GM12878 (cell line): ENCODE measurements around the gene MAGIX. TPM values are rescaled to one million over a fixed set of nuclear protein-coding genes. Genes with fewer than 3 reads are reported as not detected.
"Not testable (repeated sequence)": the region's sequence is repeated elsewhere in the genome, so short reads cannot be mapped to it uniquely, and the experiment has no call there.

Source experiments
- ATAC-seq: fragments of 200-7000 bp; cut with Tn5 transposase; 3 replicates; pipeline ENCODE4 v1.9.1; 2020; ENCODE audit warnings: mild to moderate bottlenecking, moderate library complexity
- BruUV-seq: library from RNA; stranded (reverse); fragments of 400-500 nt; replicated peaks from 2 replicates; lab custom pipeline; 2021; lab: Mats Ljungman, UMichigan
- CTCF ChIA-PET: fragments of 300-600 bp; sonication (Branson Sonifier 250); formaldehyde crosslinking; extraction: SDS; loops from one replicate; lab custom pipeline; 2021; ENCODE audit warnings: inconsistent platforms; lab: Yijun Ruan, JAX
- POLR2A ChIA-PET: fragments of 350-600 bp; formaldehyde crosslinking; extraction: SDS; loops from one replicate; lab custom pipeline; 2021; ENCODE audit warnings: inconsistent platforms; lab: Charles Lee
- RAD21 ChIA-PET: fragments of 300-600 bp; sonication (Branson Sonifier 250); formaldehyde crosslinking; loops from one replicate; lab custom pipeline; 2023; ENCODE audit warnings: antibody characterized with exemption; ENCODE audit not compliant: unreplicated experiment; lab: Charles Lee
- SMC1A ChIA-PET: fragments of 300-600 bp; sonication (Branson Sonifier 250); formaldehyde crosslinking; loops from one replicate; lab custom pipeline; 2023; ENCODE audit not compliant: unreplicated experiment, uncharacterized antibody; lab: Charles Lee
- DNase-seq: peaks from one replicate; pipeline ENCODE4 v3.0.0-alpha.2; 2011; ENCODE audit warnings: low read depth, low spot score
- FAIRE-seq: peaks from 3 replicates; lab custom pipeline; 2011; peaks lifted over from hg19 to GRCh38; lab: Jason Lieb, UNC
- H2AFZ ChIP-seq: 2 replicates; pipeline ENCODE4 v1.6.0; 2011; ENCODE audit warnings: low read depth, low read length, control low read depth; ENCODE audit not compliant: control insufficient read depth
- H3K27ac ChIP-seq: 2 replicates; pipeline ENCODE4 v1.5.1; 2011; ENCODE audit warnings: control low read depth; ENCODE audit not compliant: control insufficient read depth, insufficient read depth
- H3K27me3 ChIP-seq, 2 experiments: replicated peaks in 1 of 2; 2 replicates each; pipeline versions ENCODE4 v1.6.0 to v1.6.1; 2011; ENCODE audit warnings: low read length in 1 of 2; ENCODE audit not compliant: control insufficient read depth in 2 of 2, insufficient read depth in 2 of 2
- H3K36me3 ChIP-seq, 2 experiments: 2 replicates each; pipeline ENCODE4 v1.5.1; 2011; ENCODE audit warnings: low read length in 1 of 2; ENCODE audit not compliant: control insufficient read depth in 2 of 2, insufficient read depth in 2 of 2
- H3K4me1 ChIP-seq: 2 replicates; pipeline ENCODE4 v1.6.1; 2011; ENCODE audit warnings: mild to moderate bottlenecking, low read length, moderate library complexity, mixed read lengths; ENCODE audit not compliant: control insufficient read depth, insufficient read depth
- H3K4me2 ChIP-seq: 2 replicates; pipeline ENCODE4 v1.6.0; 2011; ENCODE audit warnings: control low read depth; ENCODE audit not compliant: control insufficient read depth, insufficient read depth
- H3K4me3 ChIP-seq: fragments of 200-600 bp; sonication (generic); 2 replicates; pipeline ENCODE4 v1.5.1; 2016
- H3K79me2 ChIP-seq: 2 replicates; pipeline ENCODE4 v1.6.0; 2011; ENCODE audit warnings: low read length; ENCODE audit not compliant: control insufficient read depth, insufficient read depth
- H3K9ac ChIP-seq: 2 replicates; pipeline ENCODE4 v1.8.0; 2011; ENCODE audit warnings: low read length, control low read depth, mixed read lengths; ENCODE audit not compliant: control insufficient read depth, insufficient read depth
- H3K9me3 ChIP-seq: replicated peaks from 3 replicates; pipeline ENCODE4 v1.5.1; 2011; ENCODE audit warnings: mild to moderate bottlenecking, low read length; ENCODE audit not compliant: control insufficient read depth, insufficient read depth
- H4K20me1 ChIP-seq: 2 replicates; pipeline ENCODE4 v1.6.0; 2011; ENCODE audit not compliant: control insufficient read depth, insufficient read depth
- GATAD2B ChIP-seq: fragments of 450-650 bp; conservative IDR thresholded peaks from 2 replicates; pipeline ENCODE4 v1.6.1; 2017; ENCODE audit warnings: low read depth, mild to moderate bottlenecking, moderate library complexity
- IKZF2 ChIP-seq, 2 experiments: fragments of 450-650 bp; IDR thresholded peaks; 2 replicates each; pipeline ENCODE4 v1.6.1; 2017; ENCODE audit warnings: mild to moderate bottlenecking in 2 of 2, moderate library complexity in 2 of 2
- JUNB ChIP-seq: IDR thresholded peaks from 2 replicates; pipeline ENCODE4 v1.6.1; 2016; ENCODE audit warnings: antibody characterized with exemption, mild to moderate bottlenecking
- NFIC ChIP-seq: IDR thresholded peaks from 2 replicates; pipeline ENCODE4 v1.6.1; 2012; ENCODE audit warnings: low read depth, mild to moderate bottlenecking, inconsistent platforms, low read length, moderate library complexity
- NFYA ChIP-seq: IDR thresholded peaks from 2 replicates; pipeline ENCODE4 v1.6.1; 2011; ENCODE audit warnings: low read depth, mild to moderate bottlenecking, low read length, improper control_type of control experiment, borderline replicate concordance
- RAD51 ChIP-seq: fragments of 450-650 bp; IDR thresholded peaks from 2 replicates; pipeline ENCODE4 v1.6.1; 2016; ENCODE audit warnings: moderate library complexity, mild to moderate bottlenecking, inconsistent platforms
- WGBS: methylation state at CpG from one replicate; pipeline ENCODE4 v1.1.6; 2016; ENCODE audit warnings: low lambda C conversion rate; ENCODE audit not compliant: insufficient replicate concordance, insufficient coverage; ENCODE audit errors: missing lambda C conversion rate; 5-methylcytosine and 5-hydroxymethylcytosine counted together
- in situ Hi-C: fragments of 300-500 bp; cut with MboI; formaldehyde crosslinking; loops from 9 replicates; pipeline ENCODE4 v1.14.3; 2018; ENCODE audit warnings: mixed read lengths
- intact Hi-C: fragments of 100-400 bp; cut with micrococcal nuclease; formaldehyde crosslinking; loops from one replicate; pipeline ENCODE4 v1.14.2; 2022; ENCODE audit not compliant: unreplicated experiment
- polyA plus RNA-seq, 11 experiments: library from polyadenylated mRNA; depleted of rRNA in 4 of 11; unstranded in 6 of 11; stranded (reverse) in 5 of 11; fragments of >200 nt; fragmentation: Nextera tagmentation in 4 of 11; fragmentation: Illumina TruSeq in 1 of 11; extraction: Ambion mirVana in 4 of 11; extraction: Trizol in 1 of 11; gene quantifications; 1 replicate in 1 of 11; 2 replicates in 10 of 11; pipeline versions ENCODE4 v1.2.1 to v1.2.3, GENCODE V29; 2011 to 2016; ENCODE audit warnings: inconsistent platforms in 2 of 11, missing spikeins in 2 of 11, low read depth in 1 of 11
- total RNA-seq, 4 experiments: library from RNA; depleted of rRNA in 3 of 4; stranded (reverse); fragments of >200 nt in 3 of 4; fragmentation: Illumina TruSeq in 1 of 4; extraction: Trizol in 1 of 4; gene quantifications; 2 replicates each; pipeline versions ENCODE4 v1.2.1 to v1.2.3, GENCODE V29; 2013 to 2021
- TF ChIP-seq, protein P1 (sequence below): IDR thresholded peaks from 2 replicates; pipeline ENCODE4 v1.6.1; 2011; ENCODE audit warnings: low read depth, mild to moderate bottlenecking, low read length, moderate library complexity, borderline replicate concordance; ENCODE audit errors: extremely low read depth

MAGIX gene
- total and polyA plus RNA-seq, 10 of the 15 experiments (the other 5 are each of a cell fraction or from before 2014, with no cell fraction given): 0.03 to 2.5 (median 0.82) TPM

DNA sequence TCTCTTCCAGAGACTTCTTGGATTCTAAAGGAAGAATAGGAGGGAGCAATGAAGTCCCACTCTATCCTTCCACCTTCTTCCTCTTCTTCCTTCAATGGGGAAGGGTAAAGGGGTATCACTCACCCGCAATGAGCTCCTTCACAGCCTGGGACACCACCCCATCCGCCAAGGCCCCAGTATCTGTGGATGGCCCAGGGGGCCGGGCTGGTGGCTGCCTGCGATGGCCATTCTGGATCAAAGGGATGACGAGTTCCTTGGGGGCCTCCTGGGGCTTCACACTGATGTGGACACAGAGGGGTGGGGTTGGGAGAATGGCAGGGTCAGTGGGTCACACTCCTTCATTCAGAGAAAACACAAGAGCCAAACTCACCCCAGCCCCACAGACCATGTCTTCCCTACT is 40.1 kb upstream of the MAGIX start:
- BruUV-seq: no TSS peak
- no peak for FAIRE-seq
- Histone ChIP-seq H3K79me2 (peaks cover 13% of the 10 kb centered on the region), H3K36me3 (no peaks in the 10 kb centered on the region), H3K27ac (no peak overlapping the region), H3K27me3 (no peaks in the 10 kb centered on the region), H2AFZ (no peak overlapping the region), H3K4me3 (peak overlapping the region; percentile 81; the same call in 1 of the 2 replicates), H4K20me1 (no peaks in the 10 kb centered on the region), H3K4me2 (peak overlapping the region; percentile 36), H3K4me1 (no peaks in the 10 kb centered on the region), H3K9me3 (no peaks in the 10 kb centered on the region)
- intact Hi-C loops: loop anchor here (2.0 kb wide), 1 partner anchor 44 kb away; no protein-coding TSS in a partner anchor
- ChIA-PET SMC1A (interaction anchor here (1.2 kb wide), 1 partner anchor 39 kb away, joined by 3 read pairs; no protein-coding TSS in a partner anchor), CTCF (interaction anchor here (0.9 to 2.6 kb wide), 3 partner anchors 33 to 121 kb away, joined by 3 to 10 read pairs (median 3); partner anchors contain the start of gene GRIPAP1)
- DNase-seq: no peak
- in situ Hi-C loops: no loop called here
- WGBS: 54% methylated on average over 5 of the region's 5 CpGs
- no peak for TF ChIP-seq NFIC
- TF ChIP-seq, protein P1, sequence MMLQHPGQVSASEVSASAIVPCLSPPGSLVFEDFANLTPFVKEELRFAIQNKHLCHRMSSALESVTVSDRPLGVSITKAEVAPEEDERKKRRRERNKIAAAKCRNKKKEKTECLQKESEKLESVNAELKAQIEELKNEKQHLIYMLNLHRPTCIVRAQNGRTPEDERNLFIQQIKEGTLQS: no peak
- TF ChIP-seq NFYA: no peak
- TF ChIP-seq IKZF2 (IDR thresholded peaks at IDR 0.05): no peak
- TF ChIP-seq GATAD2B: no peak
- no peak for TF ChIP-seq JUNB
- TF ChIP-seq RAD51: no peak
- TF ChIP-seq, all 136 proteins: peak for 0
- ATAC-seq: no peak
- ChIA-PET POLR2A (interaction anchor here (0.6 kb wide), 1 partner anchor 1070 kb away, joined by 4 read pairs; no protein-coding TSS in a partner anchor), RAD21 (no interaction called here)
- peak overlapping the region; percentile 78; the same call in 1 of the 2 replicates for H3K9ac ChIP-seq

DNA sequence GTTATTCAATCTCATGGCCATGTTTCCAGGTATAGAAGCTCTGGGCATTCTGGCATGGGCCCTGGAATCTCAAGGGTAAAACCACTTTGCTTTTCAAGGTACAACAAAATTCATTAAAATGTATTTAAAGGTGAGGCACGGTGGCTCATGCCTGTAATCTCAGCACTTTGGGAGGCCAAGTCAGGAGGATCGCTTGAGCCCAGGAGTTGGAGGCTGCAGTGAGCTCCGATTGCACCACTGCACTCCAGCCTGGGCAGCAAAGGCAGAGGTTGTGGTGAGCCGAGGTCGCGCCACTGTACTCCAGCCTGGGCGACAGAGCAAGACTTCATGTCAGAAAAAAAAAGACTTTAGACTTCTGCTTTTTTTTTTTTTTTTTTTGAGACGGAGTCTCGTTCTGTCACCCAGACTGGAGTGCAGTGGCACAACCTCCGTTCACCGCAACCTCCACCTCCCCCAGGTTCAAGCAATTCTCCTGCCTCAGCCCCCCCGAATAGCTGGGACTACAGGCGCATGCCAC is 34.8 kb upstream of the MAGIX start:
- CTCF ChIA-PET, H3K4me3 ChIP-seq, BruUV-seq, DNase-seq, H3K4me1 ChIP-seq, POLR2A ChIA-PET, in situ Hi-C loops, H3K79me2 ChIP-seq, H3K27ac ChIP-seq, H3K9me3 ChIP-seq, ATAC-seq, intact Hi-C loops, FAIRE-seq, H4K20me1 ChIP-seq, H3K27me3 ChIP-seq, H3K9ac ChIP-seq, H2AFZ ChIP-seq, H3K36me3 ChIP-seq, RAD21 ChIA-PET, H3K4me2 ChIP-seq: not testable (repeated sequence)
- WGBS: 49% methylated on average over 12 of the region's 13 CpGs
- SMC1A ChIA-PET: interaction anchor here (0.7 to 1.5 kb wide), 2 partner anchors 10 to 12 kb away, joined by 3 read pairs; no protein-coding TSS in a partner anchor
